ENCODE measurements around the gene CUEDC1. TPM values are rescaled to one million over a fixed set of nuclear protein-coding genes. Genes with fewer than 3 reads are reported as not detected.

Gene CUEDC1
- total and polyA plus RNA-seq, 2 of the 13 experiments (the other 11 are each of a cell fraction or from before 2014, with no cell fraction given) = 7.4 to 12.9 TPM

DNA sequence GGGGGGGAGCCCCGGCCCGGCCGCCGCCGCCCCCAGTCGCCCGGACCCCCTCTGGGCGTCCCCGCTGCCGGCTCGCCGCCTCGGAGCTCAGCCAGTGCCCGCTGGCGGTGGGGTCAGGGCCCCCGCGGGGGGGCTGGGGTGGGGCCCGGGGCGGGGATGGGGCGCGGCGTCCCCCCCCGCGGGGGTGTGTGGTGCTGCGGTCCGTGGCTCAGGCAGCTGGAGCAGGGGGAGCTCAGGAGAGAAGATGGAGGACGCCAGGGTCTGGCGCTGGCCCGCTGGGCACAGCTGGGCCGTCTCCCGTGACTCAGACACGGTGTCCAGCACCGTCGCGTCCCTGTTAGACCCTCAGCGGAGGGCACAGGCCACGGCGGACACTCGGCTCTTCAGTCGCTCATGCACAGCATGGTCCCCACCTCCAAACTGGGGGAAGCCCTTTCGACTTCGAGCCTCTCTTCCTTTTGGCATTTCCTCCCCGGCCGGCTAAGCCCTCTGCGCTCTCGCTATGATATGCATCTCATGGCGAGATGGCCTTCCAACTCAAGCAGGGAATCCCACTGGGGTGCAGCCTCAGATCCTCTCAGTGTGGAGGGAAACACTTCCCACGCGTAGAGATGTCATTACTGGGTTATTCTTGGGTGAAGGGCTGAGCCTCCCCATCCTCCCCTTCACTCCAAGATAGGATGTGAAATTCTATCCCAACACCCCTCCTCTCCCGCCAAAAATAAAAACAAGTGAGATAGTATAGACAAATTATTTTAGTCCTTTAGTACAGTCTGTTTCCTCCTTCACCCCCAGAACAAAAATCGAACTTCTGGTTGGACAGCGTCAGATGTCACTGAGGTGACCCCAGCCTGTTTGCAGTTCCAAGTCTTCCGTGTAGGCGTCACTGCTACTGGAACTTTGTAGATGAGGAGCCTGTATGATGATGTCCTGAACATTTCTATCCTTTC lies 33.4 kb upstream of the CUEDC1 start (continued):
- no peak for TF ChIP-seq KLF16 (CRISPR knock-in tag; IDR thresholded peaks at IDR 0.05)
- no peak for TF ChIP-seq ZNF672 (CRISPR knock-in tag; IDR thresholded peaks at IDR 0.05)
- no peak for TF ChIP-seq SNRNP70 (IDR thresholded peaks at IDR 0.05; ENCODE audit: low read depth, low read length)
- TF ChIP-seq ZBTB34 (CRISPR knock-in tag; IDR thresholded peaks at IDR 0.05) = peak; percentile 60; the same call in 1 of the 2 replicates
- no peak for TF ChIP-seq GRHL1 (CRISPR knock-in tag; conservative IDR thresholded peaks at IDR 0.05)
- TF ChIP-seq SMAD3 (CRISPR knock-in tag; IDR thresholded peaks at IDR 0.05) = 0 out of 2 replicates have a peak, but pooled peaks have one; percentile 16
- TF ChIP-seq ZNF367 (CRISPR knock-in tag; IDR thresholded peaks at IDR 0.05; ENCODE audit: borderline replicate concordance) = no peak
- TF ChIP-seq, protein P1, sequence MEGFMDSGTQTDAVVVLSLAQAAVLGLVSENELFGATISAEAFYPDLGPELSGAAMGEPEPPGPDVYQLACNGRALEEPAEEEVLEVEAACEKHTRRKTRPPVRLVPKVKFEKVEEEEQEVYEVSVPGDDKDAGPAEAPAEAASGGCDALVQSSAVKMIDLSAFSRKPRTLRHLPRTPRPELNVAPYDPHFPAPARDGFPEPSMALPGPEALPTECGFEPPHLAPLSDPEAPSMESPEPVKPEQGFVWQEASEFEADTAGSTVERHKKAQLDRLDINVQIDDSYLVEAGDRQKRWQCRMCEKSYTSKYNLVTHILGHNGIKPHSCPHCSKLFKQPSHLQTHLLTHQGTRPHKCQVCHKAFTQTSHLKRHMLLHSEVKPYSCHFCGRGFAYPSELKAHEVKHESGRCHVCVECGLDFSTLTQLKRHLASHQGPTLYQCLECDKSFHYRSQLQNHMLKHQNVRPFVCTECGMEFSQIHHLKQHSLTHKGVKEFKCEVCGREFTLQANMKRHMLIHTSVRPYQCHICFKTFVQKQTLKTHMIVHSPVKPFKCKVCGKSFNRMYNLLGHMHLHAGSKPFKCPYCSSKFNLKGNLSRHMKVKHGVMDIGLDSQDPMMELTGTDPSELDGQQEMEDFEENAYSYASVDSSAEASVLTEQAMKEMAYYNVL (CRISPR knock-in tag; IDR thresholded peaks at IDR 0.05; ENCODE audit: borderline replicate concordance) = 0 out of 2 replicates have a peak, but pooled peaks have one; percentile 21
- TF ChIP-seq NFYB (CRISPR knock-in tag; IDR thresholded peaks at IDR 0.05) = no peak
- TF ChIP-seq TFE3 (CRISPR knock-in tag; IDR thresholded peaks at IDR 0.05) = no peak
- TF ChIP-seq, protein P2, sequence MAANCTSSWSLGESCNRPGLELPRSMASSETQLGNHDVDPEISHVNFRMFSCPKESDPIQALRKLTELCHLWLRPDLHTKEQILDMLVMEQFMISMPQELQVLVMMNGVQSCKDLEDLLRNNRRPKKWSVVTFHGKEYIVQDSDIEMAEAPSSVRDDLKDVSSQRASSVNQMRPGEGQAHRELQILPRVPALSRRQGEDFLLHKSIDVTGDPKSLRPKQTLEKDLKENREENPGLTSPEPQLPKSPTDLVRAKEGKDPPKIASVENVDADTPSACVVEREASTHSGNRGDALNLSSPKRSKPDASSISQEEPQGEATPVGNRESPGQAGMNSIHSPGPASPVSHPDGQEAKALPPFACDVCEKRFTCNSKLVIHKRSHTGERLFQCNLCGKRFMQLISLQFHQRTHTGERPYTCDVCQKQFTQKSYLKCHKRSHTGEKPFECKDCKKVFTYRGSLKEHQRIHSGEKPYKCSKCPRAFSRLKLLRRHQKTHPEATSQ (CRISPR knock-in tag; IDR thresholded peaks at IDR 0.05; ENCODE audit: borderline replicate concordance) = 0 out of 2 replicates have a peak, but pooled peaks have one; percentile 41
- no peak for TF ChIP-seq ATM (IDR thresholded peaks at IDR 0.05; ENCODE audit: borderline replicate concordance)
- TF ChIP-seq ZSCAN29 (CRISPR knock-in tag; conservative IDR thresholded peaks at IDR 0.05) = 0 out of 2 replicates have a peak, but pooled peaks have one; percentile 45
- no peak for TF ChIP-seq ZNF432 (CRISPR knock-in tag; IDR thresholded peaks at IDR 0.05; ENCODE audit: borderline replicate concordance)
- TF ChIP-seq KLF11 (CRISPR knock-in tag; IDR thresholded peaks at IDR 0.05) = no peak
- peak; percentile 69; the same call in 1 of the 2 replicates for TF ChIP-seq SALL1 (CRISPR knock-in tag; IDR thresholded peaks at IDR 0.05)
- TF ChIP-seq, protein P3, sequence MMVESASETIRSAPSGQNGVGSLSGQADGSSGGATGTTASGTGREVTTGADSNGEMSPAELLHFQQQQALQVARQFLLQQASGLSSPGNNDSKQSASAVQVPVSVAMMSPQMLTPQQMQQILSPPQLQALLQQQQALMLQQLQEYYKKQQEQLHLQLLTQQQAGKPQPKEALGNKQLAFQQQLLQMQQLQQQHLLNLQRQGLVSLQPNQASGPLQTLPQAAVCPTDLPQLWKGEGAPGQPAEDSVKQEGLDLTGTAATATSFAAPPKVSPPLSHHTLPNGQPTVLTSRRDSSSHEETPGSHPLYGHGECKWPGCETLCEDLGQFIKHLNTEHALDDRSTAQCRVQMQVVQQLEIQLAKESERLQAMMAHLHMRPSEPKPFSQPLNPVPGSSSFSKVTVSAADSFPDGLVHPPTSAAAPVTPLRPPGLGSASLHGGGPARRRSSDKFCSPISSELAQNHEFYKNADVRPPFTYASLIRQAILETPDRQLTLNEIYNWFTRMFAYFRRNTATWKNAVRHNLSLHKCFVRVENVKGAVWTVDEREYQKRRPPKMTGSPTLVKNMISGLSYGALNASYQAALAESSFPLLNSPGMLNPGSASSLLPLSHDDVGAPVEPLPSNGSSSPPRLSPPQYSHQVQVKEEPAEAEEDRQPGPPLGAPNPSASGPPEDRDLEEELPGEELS (CRISPR knock-in tag; IDR thresholded peaks at IDR 0.05) = no peak

Measured in HepG2 (cell line).